ENCODE data around the gene SLC35F3.

SLC35F3 gene

GRCh38 chr1:234022302-234022701 is 117.8 kb downstream of the SLC35F3 start:
- no peak for DNase-seq

GRCh38 chr1:234039603-234040002 is 135.1 kb downstream of the SLC35F3 start:
- intact Hi-C loops (cut with DNase I; ENCODE audit: low total_unique reads), result no loop called here
- TF ChIP-seq, protein P1, sequence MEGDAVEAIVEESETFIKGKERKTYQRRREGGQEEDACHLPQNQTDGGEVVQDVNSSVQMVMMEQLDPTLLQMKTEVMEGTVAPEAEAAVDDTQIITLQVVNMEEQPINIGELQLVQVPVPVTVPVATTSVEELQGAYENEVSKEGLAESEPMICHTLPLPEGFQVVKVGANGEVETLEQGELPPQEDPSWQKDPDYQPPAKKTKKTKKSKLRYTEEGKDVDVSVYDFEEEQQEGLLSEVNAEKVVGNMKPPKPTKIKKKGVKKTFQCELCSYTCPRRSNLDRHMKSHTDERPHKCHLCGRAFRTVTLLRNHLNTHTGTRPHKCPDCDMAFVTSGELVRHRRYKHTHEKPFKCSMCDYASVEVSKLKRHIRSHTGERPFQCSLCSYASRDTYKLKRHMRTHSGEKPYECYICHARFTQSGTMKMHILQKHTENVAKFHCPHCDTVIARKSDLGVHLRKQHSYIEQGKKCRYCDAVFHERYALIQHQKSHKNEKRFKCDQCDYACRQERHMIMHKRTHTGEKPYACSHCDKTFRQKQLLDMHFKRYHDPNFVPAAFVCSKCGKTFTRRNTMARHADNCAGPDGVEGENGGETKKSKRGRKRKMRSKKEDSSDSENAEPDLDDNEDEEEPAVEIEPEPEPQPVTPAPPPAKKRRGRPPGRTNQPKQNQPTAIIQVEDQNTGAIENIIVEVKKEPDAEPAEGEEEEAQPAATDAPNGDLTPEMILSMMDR (IDR thresholded peaks at IDR 0.05), result no peak

More at GRCh38 chr1:234022302-234022701, 117.8 kb downstream of the SLC35F3 start:
- TF ChIP-seq, protein P1 (IDR thresholded peaks at IDR 0.05), result no peak
- Histone ChIP-seq H3K36me3 (no peaks in the 10 kb centered on the region), H3K4me1 (no peaks in the 10 kb centered on the region), H3K27ac (no peak overlapping the region), H3K9me3 (no peaks in the 10 kb centered on the region), H3K27me3 (no peaks in the 10 kb centered on the region), H3K4me3 (no peak overlapping the region)
- intact Hi-C loops (cut with DNase I; ENCODE audit: low total_unique reads), result no loop called here

DNA sequence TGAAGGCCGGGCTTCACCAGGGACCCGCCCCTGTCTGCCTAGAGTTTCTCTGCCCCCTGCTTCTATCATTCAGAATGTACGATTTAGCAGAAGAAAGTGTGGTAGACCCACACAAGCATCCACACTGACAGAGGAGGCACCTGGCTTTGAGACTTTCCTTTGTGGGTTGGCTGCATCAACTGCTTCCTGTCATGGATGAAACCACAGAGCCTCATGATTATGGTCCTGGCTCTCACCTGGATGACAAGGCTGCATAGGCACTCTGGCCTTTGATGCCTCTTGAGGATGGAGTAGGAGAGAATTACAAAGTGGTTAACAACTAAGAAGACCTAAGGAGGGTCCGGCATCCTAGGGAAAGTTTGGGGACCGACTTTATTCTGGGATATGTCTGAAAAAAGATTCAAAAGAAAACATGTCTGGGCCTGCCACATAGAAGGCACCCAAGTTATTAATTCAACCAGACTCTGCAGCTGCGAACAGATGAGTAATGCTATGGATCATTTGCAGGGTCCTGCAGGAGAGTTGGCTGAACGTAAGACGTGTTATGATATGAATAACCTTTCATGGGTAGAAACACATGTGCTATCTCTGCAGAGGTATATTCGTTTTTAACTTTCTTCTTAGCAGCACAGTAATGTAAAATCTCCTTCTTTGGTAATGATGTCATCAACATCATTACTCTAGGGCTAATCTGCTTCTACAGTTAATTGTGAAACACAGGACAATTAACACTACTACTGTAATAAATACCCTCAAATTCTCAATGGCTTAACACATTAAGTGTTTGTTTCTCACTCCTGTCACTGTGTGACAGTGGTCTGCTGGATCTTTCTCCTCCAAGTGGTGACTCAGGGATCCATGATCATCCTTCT is 136.2 kb downstream of the SLC35F3 start:
- intact Hi-C loops (cut with DNase I; ENCODE audit: low total_unique reads), result no loop called here
- TF ChIP-seq, protein P1 (IDR thresholded peaks at IDR 0.05), result no peak
- DNase-seq, result no peak

More at GRCh38 chr1:234039603-234040002, 135.1 kb downstream of the SLC35F3 start:
- Histone ChIP-seq H3K36me3 (no peaks in the 10 kb centered on the region), H3K4me3 (no peak overlapping the region), H3K4me1 (no peaks in the 10 kb centered on the region), H3K27ac (no peak overlapping the region), H3K9me3 (no peaks in the 10 kb centered on the region), H3K27me3 (no peaks in the 10 kb centered on the region)
- no peak for DNase-seq

GRCh38 chr1:234044079-234044478 is 139.6 kb downstream of the SLC35F3 start:
- H3K27ac ChIP-seq, result no peak overlapping the region
- TF ChIP-seq, protein P1 (IDR thresholded peaks at IDR 0.05), result no peak
- no peaks in the 10 kb centered on the region for H3K36me3 ChIP-seq
- no peak for DNase-seq
- H3K4me3 ChIP-seq, result no peak overlapping the region
- no peaks in the 10 kb centered on the region for H3K4me1 ChIP-seq
- intact Hi-C loops (cut with DNase I; ENCODE audit: low total_unique reads), result no loop called here
- peaks cover 0 to 8% (median 7%) of the 10 kb centered on the region in 3 donors for H3K9me3 ChIP-seq
- no peaks in the 10 kb centered on the region for H3K27me3 ChIP-seq

More for the DNA sequence above, 136.2 kb downstream of the SLC35F3 start:
- no peaks in the 10 kb centered on the region for H3K9me3 ChIP-seq
- no peaks in the 10 kb centered on the region for H3K36me3 ChIP-seq
- H3K4me3 ChIP-seq, result no peak overlapping the region
- no peak overlapping the region for H3K27ac ChIP-seq
- no peaks in the 10 kb centered on the region for H3K27me3 ChIP-seq
- H3K4me1 ChIP-seq, result no peaks in the 10 kb centered on the region

DNA sequence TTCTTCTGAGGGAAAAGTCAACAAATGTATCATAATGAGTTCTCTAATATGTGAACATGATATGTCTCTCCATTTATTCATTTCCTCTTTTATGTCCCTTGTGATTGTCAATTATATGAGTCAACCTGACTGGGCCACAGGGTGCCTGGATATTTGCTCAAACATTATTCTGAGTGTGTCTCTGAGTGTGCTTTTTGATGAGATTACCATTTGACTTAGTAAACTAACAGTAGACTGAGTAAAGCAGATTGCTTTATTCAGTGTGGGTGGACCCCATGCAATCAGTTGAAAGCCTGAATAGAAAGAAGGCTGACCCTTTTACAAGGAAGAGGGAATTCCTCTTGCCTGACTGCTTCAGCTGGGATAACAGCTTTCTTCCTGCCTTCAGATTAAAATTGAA is 142.6 kb downstream of the SLC35F3 start:
- Histone ChIP-seq H3K4me3 (no peak overlapping the region), H3K9me3 (peaks cover 0 to 10% (median 8%) of the 10 kb centered on the region in 3 donors), H3K27me3 (no peaks in the 10 kb centered on the region), H3K4me1 (no peaks in the 10 kb centered on the region), H3K36me3 (no peaks in the 10 kb centered on the region), H3K27ac (no peak overlapping the region)
- TF ChIP-seq, protein P1 (IDR thresholded peaks at IDR 0.05), result no peak
- no peak for DNase-seq
- intact Hi-C loops (cut with DNase I; ENCODE audit: low total_unique reads), result no loop called here
